CD4-positive, alpha-beta T cell treated with Interleukin-4 for 1 hour (primary cell): Measurements from ENCODE around the gene TBX3.
"Not testable (repeated sequence)": the region's sequence is repeated elsewhere in the genome, so short reads cannot be mapped to it uniquely, and the experiment has no call there.

Source experiments
- DNase-seq, 2 donors: peaks; one replicate each; pipeline ENCODE4 v3.0.0-alpha.2; 2020 to 2022

TBX3 gene

DNA sequence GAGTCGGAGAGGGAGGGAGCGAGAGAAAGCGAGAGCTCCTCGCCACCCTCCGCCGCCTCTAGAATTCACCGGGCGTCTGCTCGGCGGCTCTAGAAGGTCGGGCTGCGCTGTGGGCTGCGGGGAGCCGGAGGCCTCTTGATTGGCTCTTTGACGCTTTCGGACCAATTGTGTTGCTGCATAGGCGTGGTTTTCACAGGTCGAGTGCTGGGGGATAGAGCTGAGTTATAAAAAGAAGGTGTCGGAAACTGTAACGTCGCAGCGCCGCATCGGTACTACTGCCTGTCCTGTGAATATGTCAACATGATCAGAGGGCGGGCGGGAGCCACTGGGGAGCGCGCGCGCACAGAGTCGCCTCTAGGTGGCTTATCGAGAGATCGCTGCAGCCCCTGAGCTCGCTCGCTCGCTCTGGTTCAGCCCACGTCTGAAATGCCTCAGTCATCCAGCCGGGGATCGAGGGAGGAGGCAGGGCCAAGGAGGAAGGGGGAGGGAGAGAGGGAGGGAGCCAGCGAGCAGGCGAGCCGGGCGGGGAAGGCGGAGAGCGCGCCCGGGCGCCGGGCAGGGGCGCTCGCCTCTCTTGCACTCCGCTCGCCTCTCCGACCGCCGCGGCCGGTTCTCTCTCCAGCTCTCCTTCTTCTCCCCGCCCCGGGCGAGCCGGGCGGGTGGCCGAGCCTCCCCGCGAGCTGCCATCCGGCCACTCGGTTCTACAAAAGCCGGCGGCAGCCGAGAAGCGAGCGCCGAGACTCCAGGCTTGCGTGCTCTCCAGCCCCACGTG is at the start of gene TBX3:
TSS of gene TBX3 (minus strand) at position 78 of the 772 bp plus-strand sequence. CDS start 975 bp downstream, outside the sequence.
- peak; percentile 27 to 45 for DNase-seq

DNA sequence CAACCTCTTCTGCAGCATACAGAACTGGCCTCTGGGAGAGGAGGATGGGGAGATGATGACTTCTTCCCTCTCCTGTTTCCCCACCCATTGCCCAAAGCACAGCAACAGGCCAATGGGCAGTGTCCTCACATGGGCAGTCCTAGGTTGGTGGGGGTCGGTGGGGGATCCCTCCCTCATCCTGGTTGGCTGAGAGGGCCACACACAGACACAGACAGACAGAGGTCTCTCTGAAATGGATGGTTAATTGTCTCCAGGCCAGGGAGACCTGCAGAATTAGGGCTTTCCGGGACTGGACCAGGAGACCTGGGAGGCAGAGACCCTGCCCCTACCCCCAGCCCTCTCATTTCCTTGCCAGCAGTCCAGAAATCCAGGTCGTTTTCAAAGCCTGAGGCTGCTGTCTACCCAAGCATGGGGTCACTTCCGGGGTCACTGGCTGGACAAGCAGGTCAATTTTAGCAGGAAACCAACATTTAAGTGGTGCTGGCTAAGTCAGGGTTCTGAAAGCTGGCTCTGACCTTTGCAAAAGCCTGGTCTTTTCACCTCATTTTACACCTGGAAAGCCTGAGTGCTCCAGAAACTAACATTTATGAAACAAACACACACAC is 48.6 kb upstream of the TBX3 start:
- no peak for DNase-seq

DNA sequence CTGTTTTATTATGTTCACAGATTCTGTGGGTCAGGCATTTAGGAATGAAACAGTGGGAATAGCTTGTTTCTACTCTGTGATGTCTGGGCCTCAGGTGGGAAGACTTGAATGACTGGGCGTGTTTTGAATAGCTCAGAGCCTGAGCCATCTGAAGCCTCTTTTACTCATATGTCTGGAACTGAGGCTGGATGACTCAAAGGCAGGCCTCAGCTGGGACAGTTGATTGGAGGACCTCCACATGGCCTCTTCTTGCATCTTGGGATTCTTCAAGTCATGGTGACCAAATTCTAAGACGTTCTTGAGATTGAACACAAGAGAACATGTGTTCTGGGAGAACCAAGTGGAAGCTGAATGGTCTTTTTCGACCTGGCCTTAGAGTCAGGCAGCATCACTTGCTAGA is 45.8 kb upstream of the TBX3 start:
- DNase-seq: no peak

DNA sequence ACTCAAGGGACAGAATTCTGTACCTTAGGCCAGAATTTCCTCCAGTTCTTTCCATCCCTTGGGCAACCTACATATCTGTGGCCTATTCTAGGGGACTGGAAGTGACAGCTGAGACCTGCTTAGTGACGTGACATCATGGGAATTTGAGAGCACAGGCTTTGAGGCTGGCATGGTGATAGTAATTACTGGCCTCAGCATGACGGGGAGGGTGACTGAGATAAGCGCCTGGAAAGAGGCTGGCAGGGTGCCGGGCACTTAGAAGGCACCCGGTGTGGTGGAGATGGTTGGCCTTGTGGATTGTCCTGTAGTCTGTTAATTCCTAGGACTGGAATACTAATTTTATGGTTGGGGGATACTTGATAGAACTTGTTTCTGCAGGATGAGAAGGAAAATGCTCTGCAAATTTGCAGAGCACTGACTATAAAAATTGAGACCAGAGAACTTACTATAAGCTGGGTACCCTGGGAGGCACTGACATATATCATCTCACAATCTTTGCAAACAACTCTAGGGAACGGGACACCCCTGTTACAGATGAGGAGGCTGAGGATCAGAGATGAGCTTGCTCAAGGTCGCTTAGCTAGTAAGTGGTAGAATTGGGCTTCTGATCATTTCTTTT is 42.2 kb upstream of the TBX3 start:
- no peak for DNase-seq

DNA sequence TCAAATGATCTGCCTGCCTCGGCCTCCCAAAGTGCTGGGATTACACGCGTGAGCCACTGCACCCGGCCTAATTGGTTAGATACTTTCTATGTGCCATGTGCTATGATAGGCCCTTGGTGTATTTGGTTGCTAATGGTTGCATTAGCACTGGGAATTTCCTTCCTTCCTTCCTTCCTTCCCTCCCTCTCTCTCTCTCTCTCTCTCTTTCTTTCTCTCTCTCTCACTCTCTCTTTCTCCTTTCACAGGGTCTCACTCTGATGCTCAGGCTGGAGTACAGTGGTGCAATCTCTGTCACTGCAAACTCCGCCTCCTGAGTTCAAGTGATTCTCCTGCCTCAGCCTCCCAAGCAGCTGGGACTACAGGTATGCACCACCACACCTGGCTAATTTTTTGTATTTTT is 38.2 kb upstream of the TBX3 start:
- not testable (repeated sequence) for DNase-seq

DNA sequence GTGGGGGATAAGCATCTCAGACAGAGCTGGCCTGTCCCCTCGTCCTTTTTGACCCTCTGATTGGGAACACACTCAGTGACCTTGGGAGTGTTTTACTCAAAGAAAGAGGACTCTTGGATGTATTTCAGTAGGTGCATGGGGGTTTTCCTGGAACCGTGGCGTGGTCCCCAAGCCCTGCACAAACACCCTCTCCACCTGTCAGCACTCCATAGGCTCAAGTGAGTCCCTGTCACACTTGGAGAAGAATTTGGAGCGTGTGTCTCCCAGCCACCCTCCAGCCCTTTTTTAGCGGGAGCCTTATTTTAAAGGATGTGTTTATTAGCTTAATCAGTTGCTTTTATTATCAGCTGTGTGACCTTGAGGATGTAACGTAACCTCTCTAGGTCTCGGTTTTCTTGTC is 37.3 kb upstream of the TBX3 start:
- DNase-seq: no peak

DNA sequence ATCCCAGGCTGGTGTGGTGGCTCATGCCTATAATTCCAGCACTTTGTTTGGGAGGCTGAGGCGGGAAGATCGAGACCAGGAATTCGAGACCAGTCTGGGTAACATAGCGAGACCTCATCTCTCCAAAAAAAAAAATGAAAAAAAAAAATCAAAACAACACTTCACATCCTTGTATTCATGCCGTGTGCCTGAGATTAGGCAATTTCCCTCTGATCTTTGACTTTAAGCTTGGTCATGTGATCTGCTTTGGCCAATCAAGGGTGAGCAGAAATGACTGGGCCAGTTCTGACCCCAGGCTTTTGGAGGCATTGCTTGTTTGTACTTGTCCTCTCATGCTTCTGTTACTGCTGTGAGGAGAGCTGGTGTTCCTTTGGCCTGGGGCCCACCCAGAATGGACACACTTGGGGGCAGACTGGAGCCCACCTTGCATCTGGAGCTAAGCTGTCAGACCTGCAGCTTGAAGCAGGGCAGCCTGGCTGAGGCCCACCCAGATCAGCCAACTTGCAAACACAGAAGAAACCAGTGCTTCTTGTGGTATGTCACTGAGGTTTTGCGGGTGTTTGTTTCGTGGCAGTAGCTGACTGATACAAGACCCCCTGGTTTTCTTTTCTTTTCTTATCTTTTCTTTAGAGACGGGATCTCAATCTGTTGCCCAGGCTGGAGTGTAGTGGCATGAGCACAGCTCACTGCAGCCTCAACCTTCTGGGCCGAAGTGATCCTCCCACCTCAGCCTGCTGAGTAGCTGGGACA is 29.7 kb upstream of the TBX3 start:
- DNase-seq: no peak

DNA sequence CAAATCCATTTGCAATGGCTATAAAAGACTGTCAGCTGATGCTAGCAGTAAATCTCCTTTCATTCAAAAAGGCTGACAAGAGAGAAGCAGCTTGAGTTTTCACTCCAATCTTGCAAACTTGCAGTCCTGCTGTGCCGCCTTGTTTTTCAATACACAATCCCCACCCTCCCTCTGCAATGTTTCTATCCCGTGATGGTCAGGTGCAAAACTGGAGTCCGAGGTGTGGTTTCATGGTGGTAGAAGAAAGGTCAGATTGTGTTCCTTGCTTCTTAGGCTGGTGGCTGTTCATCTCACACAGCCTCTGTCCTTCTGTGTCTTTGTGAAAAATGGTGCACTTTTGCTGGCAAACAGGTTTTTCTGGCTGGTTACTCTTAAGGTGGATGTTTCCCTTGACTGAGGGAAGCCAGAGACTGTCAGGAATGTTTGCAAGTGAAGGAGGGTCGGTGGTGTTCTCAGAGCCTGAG is 27.7 kb upstream of the TBX3 start:
- DNase-seq: no peak

DNA sequence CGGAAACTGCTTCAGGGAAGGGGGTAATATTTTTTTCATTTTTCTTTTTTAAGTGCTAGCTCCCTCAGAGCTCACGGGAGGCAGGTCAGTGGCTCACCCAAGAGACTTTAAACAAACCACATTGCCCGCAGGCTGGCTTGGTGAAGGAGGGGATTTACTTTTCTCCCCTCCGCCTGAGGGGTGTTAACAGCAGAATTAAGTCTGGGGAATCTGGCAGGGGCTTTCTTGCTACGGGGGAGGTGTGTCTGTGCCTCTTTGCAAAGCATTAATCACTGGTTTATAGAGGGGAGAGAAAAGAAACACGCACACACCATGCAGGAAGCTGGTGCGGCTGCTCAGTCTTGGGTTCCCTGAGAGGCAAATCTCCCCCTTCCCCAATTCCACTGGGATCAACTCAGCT is 26.2 kb upstream of the TBX3 start:
- no peak for DNase-seq

DNA sequence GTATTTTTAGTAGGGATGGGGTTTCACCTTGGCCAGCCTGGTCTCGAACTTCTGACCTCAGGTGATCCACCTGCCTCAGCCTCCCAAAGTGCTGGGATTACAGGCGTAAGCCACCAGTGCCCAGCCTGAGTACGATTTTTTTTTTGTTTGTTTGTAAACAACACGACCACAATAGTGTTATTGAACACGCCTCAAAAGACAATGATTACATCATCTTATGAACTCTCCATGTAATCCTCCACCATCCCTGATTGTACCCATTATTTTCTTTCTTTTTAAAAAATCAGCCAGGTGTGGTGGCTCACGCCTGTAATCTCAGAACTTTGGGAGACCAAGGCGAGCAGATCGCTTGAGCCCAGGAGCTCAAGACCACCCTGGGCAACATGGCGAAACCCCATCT is 25.1 kb upstream of the TBX3 start:
- no peak for DNase-seq

DNA sequence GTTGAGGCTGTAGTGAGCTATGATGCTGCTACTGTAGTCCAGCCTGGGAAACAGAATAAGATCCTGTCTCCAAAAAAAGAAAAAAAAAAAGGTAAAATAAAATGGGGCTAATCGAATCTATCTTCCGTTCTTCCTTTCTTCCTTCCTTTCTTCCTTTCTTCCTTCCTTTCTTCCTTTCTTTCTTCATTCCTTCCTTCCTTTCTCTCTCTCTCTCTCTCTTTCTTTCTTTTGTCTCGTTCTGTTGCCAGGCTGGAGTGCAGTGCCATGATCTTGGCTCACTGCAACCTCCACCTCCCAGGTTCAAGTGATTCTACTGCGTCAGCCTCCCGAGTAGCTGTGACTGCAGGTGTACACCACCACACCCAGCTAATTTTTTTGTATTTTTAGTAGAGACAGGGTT is 24.6 kb upstream of the TBX3 start:
- not testable (repeated sequence) for DNase-seq

DNA sequence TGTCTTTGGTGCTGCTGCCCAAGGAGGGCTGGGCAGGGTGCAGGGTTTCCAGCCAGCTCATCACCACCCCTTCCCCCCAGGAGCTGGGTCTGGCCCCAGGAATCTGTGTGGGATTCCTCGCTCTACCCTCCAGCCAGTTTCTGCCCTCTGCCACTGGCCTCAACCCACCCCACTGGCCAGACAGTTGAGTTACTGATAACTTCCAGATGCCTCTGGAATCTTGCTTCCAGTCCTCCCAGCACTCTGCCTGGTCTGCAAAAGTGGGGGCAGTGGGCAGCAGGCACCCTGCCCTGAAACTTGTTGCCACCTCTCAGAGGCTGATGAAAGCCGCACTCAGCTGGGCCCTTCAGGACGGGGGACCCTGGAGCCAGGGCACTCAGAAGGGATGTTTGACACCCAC is 20.1 kb upstream of the TBX3 start:
- no peak for DNase-seq

DNA sequence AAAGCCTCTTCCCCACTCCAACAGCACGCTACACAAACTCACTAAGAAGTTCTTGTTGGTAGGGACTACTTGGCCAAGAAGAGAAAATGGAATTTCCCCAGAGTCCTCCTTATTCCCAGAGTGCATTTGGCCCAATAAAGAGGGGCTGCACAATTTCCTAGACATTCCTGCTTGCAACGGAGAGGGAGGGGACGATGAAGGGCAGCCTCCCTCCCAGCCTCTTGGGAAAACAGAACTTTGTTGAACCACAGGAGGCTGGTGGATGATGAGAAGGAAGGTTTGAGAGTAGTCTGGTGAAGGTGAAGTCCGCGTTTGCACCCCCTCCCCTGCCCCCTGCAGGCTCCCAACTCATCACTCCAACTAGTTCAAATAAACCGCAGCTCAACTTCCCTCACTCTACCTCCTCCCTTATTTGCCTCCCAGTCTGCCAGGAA is 19.1 kb upstream of the TBX3 start:
- DNase-seq: no peak

DNA sequence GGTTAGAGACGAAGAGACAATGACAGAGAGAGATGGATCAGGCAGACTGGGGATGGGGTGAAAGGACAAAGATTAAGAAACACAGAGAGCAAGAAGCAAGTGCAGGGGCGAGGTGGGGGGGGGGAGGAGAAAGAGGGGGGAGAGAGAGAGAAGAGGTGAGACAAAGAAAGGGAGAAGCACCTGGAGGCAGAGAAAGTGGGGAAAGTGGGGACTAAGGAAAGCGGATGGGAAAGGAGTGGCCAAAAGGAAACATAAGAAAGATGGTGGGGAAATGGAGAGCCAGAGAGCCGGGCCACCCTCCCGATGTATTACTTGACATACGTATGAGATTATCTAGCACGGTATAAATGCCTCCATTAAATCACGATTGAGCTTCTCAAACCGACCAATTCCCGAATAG is 18.5 kb upstream of the TBX3 start:
- DNase-seq: no peak

DNA sequence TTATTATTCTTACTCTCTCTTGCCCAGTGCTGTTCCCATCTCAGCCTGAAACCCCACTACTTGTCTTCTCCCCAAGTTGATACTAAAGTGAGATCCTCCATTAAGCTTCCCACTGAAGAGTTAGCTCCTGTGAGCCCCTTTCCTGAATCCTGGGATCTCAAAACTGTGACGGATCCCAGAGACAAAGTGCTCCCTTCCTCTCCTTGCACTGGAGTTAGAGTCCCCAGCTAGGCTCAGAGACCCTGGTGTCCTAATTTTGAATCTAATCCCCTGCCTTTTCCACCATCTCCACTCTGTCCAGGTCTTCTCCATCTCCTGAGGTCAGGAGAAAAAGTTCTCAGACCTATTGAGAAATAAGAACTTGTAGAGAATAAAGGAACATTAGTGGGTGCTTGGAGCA is 17.6 kb upstream of the TBX3 start:
- DNase-seq: no peak

DNA sequence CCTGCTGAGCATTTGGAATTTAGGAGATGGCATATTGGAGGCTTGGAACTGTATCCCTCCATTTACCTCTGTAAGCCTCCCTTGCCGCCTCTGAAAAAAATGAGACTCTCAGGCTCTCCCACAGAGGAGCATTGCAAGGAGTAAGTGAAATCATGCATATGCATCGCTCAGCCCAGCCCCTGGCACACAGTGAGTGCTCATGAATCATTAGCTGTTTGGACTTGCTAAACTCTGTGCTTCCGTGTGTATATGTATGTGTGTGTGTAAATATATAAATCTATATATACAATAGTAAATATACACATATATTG is 17.1 kb upstream of the TBX3 start:
- no peak for DNase-seq

DNA sequence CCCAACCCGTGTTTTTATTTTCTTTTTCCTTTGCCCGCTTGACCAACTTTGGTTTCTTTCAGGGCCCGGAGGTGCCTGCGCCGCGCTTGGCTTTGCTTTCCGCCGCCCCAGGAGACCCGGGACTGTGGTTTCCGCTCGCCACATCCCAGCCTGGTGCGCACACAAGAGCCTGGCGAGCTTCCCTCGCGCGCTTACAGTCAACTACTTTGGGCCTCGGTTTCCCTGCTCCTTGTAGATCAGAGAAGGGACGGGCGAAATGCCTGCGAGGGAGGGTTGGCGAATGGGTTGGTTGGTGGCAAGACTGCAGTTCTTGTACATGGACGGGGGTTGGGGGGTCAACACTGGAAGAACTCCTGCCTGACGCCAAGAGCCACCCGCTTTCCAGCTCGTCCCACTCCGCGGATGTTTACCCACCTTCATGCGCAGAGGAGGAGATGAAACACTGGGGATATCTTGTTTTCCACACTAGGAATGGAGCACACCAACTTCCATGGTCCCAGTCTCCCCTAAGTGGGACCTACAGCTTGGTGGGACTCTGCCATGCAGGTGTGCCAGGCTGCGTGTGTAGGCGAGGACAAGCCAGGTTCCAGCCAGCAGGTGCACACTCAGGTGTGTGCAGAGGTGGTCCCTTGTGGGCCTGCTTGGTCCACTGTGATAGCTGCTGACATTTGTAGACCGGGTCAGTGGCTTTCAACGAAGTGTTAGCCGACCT is 16.6 kb upstream of the TBX3 start:
- DNase-seq: no peak

DNA sequence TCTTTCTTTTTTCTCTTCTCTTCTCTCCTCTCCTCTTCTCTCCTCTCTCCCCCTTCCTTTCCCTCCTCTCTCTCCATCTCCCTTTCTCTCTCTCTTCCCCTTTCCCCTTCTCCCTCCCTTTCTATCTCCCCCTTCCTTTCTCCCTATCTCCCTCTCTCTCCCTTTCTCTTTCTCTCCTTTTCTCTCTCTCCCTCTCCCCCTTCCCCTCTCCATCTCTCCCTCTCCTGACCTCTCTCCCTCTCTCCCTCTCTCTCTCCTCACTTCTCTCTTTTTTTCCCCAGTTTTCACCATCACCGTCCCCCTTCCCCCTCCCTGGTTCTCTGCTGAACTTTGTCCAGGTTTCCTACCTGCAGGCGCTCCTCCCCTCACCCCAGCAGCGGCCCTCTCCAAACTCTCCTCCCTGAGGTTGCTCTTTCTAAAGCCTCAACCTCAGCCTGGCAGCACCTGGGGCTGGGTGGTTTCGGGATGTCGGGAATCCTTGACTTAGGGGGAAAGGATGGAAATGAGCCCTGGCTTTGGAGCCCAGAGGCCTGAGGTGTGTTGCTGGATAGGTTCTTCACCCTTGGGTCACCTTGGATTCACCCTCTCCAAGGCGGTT is 14.7 kb upstream of the TBX3 start:
- no peak for DNase-seq

DNA sequence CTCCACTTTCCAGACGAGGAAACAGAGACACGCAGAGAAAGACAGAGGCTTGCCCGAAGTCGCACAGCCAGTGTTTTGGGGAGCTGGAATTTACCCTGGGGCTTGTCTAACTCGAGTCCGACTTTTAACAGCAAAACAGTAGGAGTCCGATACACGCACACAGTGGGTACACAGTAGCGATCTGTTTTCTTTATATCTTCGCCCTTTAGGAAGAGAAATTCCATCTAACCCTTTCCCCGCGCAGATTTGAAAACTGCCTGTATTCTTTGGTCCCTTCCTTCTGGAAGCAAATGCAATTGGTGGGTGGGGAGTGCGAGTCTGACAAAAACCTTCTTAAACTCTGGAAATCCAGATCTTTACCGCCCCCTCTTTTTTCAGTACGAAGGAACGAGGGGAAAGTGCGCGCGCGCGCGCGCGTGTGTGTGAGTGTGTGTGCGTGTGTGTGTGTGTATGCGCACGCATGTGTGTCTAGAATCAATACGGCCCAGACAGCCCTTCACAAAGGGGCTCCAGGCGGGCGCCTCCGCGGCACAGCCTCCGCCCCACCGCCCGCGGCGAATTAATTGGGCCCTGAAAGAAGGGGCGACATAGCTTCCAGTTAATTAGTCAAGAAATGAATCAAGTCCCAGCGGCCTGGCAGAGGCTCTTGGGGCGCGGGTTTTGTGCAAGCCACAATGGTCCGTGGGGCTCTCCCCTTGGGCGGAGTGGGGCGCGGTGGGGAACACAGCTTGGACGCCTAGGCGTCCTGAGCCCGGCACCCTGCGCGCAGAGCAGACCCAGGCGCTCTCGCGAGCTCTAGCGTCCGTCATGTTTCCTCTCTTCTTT is 14.0 kb upstream of the TBX3 start:
- no peak for DNase-seq

DNA sequence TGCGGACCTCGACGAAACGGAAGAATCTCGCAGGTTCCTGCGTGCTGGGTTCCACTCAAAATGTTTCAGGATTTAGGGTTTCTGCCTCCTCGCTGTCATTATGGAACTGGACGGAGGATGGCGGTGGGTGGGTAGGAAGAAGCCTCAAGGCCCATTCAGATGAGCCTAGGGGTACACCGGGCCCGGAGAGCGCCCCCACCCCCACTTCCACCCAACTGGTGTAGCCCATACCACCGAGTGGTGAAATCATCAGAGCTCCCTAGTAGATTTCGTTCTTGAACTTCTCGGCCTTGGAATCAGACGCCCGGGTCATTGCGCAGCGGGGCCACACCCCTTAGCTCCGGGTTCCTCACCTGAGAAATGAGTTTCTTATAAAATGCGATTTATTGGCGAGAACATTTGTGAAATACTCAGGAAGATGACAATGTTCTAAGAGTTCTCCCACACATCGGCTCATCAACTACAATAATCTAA is 13.3 kb upstream of the TBX3 start:
- no peak for DNase-seq

DNA sequence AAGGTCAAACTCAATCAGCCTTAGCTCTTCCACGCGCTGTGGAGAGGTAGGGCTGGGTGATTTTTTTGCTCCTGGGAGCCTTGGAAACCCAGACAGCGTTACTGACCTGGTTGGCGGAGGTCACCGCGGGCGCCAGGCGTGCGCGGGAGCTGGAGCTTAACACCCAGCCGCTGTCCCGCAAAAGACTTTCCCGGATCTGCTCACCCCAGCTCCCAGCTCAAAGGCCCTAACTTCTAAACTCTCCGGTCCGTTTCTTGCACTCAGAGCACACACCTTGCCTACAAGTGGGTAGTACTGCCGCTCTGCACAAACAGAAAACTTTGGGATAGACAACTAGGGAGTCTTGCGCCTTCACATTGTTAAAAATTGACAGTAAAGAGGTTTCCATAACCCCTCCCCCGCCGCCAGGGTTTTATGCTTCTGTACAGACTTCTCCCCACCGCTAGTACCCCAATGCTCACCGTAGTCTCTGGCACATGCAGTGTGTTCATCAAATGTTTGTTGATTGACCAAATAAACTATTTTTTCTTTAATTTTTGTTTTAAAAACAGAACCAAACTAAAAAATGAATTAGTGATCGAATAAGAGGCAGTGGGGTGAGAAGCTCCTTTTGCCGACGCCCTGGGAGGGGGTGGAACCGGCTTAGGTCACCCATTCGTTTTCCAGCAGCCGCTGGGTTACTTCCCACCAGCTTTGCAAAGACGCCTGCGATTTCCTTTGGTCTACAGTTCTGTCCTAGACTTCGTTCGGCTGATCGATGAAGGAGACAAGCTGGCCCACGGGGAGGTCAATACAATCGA is 12.7 kb upstream of the TBX3 start:
- no peak for DNase-seq
